HepG2 (cell line): ENCODE data around the gene FGF2. TPM values are rescaled to one million over a fixed set of nuclear protein-coding genes. Genes with fewer than 3 reads are reported as not detected.

Experiments used
- ATAC-seq: fragments of 200-7000 bp; cut with Tn5 transposase; 3 replicates; pipeline ENCODE4 v1.9.1; 2020; ENCODE audit warnings: mild to moderate bottlenecking, moderate library complexity
- BruUV-seq: library from RNA; stranded (reverse); fragments of 400-500 nt; replicated peaks from 2 replicates; lab custom pipeline; 2021; lab: Mats Ljungman, UMichigan
- CTCF ChIA-PET: fragments of 300-600 bp; formaldehyde crosslinking; extraction: SDS; loops from one replicate; lab custom pipeline; 2021; ENCODE audit warnings: low total read pairs, inconsistent platforms, low intra/inter-chr PET ratio; lab: Yijun Ruan, JAX
- POLR2A ChIA-PET: fragments of 350-600 bp; sonication (Branson Sonifier 250); formaldehyde crosslinking; loops from one replicate; lab custom pipeline; 2020; ENCODE audit warnings: antibody characterized with exemption, inconsistent platforms; lab: Yijun Ruan, JAX
- DNase-seq: peaks from one replicate; pipeline ENCODE4 v3.0.0-alpha.2; 2015; ENCODE audit warnings: low spot score
- FAIRE-seq: peaks from 3 replicates; lab custom pipeline; 2011; peaks lifted over from hg19 to GRCh38; lab: Jason Lieb, UNC
- H2AFZ ChIP-seq: one replicate; pipeline ENCODE4 v1.6.1; 2011; ENCODE audit warnings: low read length, inconsistent platforms
- H3K27ac ChIP-seq: fragments of 300-600 bp; 3 replicates; pipeline ENCODE4 v1.8.0; 2011; ENCODE audit warnings: mixed run types, mild to moderate bottlenecking, mixed read lengths, low read length, inconsistent platforms; ENCODE audit not compliant: insufficient read depth; ENCODE audit errors: extremely low read length
- H3K27me3 ChIP-seq, 2 experiments: fragments of 200-600 bp in 1 of 2; 2 replicates in 1 of 2; 3 replicates in 1 of 2; pipeline versions ENCODE4 v1.6.0 to v1.8.0; 2011; ENCODE audit warnings: low read length in 2 of 2, mild to moderate bottlenecking in 2 of 2, moderate library complexity in 2 of 2, inconsistent platforms in 1 of 2; ENCODE audit not compliant: insufficient read depth in 2 of 2, control insufficient read depth in 1 of 2
- H3K36me3 ChIP-seq, 2 experiments: fragments of 200-600 bp in 1 of 2; replicated peaks in 1 of 2; 2 replicates in 1 of 2; 3 replicates in 1 of 2; pipeline versions ENCODE4 v1.5.1 to v1.8.0; 2011; ENCODE audit warnings: low read length in 2 of 2, inconsistent platforms in 1 of 2; ENCODE audit not compliant: insufficient read depth in 2 of 2, control insufficient read depth in 1 of 2
- H3K4me1 ChIP-seq: 2 replicates; pipeline ENCODE4 v1.5.1; 2012; ENCODE audit warnings: low read length, inconsistent platforms; ENCODE audit not compliant: insufficient read depth
- H3K4me2 ChIP-seq: 2 replicates; pipeline ENCODE4 v1.6.0; 2011; ENCODE audit warnings: low read depth, low read length, inconsistent platforms
- H3K4me3 ChIP-seq, 3 experiments: fragments of 200-600 bp in 1 of 3; sonication (generic), shearing (Covaris generic) in 1 of 3; replicated peaks in 1 of 3; 2 replicates each; pipeline ENCODE4 v1.5.1; 2011 to 2016; ENCODE audit warnings: low read length in 3 of 3, inconsistent platforms in 2 of 3, low read depth in 2 of 3, mild to moderate bottlenecking in 2 of 3, control low read depth in 1 of 3, mixed read lengths in 1 of 3; ENCODE audit not compliant: insufficient read depth in 1 of 3
- H3K79me2 ChIP-seq: one replicate; pipeline ENCODE4 v1.6.1; 2011; ENCODE audit warnings: low read length, inconsistent platforms; ENCODE audit not compliant: insufficient read depth
- H3K9ac ChIP-seq: 2 replicates; pipeline ENCODE4 v1.6.0; 2011; ENCODE audit warnings: mild to moderate bottlenecking, low read depth, low read length, inconsistent platforms; ENCODE audit not compliant: insufficient read depth
- H3K9me3 ChIP-seq: 2 replicates; pipeline ENCODE4 v1.5.1; 2012; ENCODE audit warnings: mild to moderate bottlenecking, low read length
- H4K20me1 ChIP-seq: 2 replicates; pipeline ENCODE4 v1.6.0; 2011; ENCODE audit warnings: inconsistent platforms, mild to moderate bottlenecking, low read length, moderate library complexity; ENCODE audit not compliant: insufficient read depth
- ARNT2 ChIP-seq: sonication (generic); formaldehyde crosslinking; IDR thresholded peaks from 2 replicates; pipeline ENCODE4 v1.8.0; 2022; ENCODE audit warnings: mild to moderate bottlenecking, low read depth, missing genetic modification reagents, moderate library complexity
- ASH2L ChIP-seq: fragments of 300-600, 200-600 bp; sonication (generic); IDR thresholded peaks from 2 replicates; pipeline ENCODE4 v1.7.0; 2017; ENCODE audit warnings: low read depth, mild to moderate bottlenecking, moderate library complexity, mixed read lengths, low read length; ENCODE audit not compliant: insufficient read length
- ELF4 ChIP-seq: sonication (generic); formaldehyde crosslinking; IDR thresholded peaks from 2 replicates; pipeline ENCODE4 v1.5.0; 2020; ENCODE audit warnings: missing genetic modification reagents, mild to moderate bottlenecking, moderate library complexity, borderline replicate concordance
- FIP1L1 ChIP-seq: fragments of 200-400 bp; formaldehyde crosslinking; IDR thresholded peaks from 2 replicates; pipeline ENCODE4 v1.6.1; 2018; ENCODE audit warnings: low read depth, mild to moderate bottlenecking, low read length, moderate library complexity, borderline replicate concordance; ENCODE audit not compliant: insufficient read depth
- NFE2L2 ChIP-seq: fragments of 150-350 bp; IDR thresholded peaks from 2 replicates; pipeline ENCODE4 v1.6.1; 2014; ENCODE audit warnings: low read length
- ZNF432 ChIP-seq: sonication (generic); formaldehyde crosslinking; IDR thresholded peaks from 2 replicates; pipeline ENCODE4 v1.5.0; 2020; ENCODE audit warnings: missing genetic modification reagents, mild to moderate bottlenecking, borderline replicate concordance
- ZNF614 ChIP-seq: IDR thresholded peaks from 2 replicates; pipeline ENCODE4 v1.6.1; 2018; ENCODE audit warnings: missing biosample characterization, missing genetic modification reagents, inconsistent platforms, borderline replicate concordance
- ZNF713 ChIP-seq: sonication (generic); formaldehyde crosslinking; IDR thresholded peaks from 2 replicates; pipeline ENCODE4 v1.4.0; 2020; ENCODE audit warnings: mild to moderate bottlenecking, missing genetic modification reagents
- WGBS: methylation state at CpG from one replicate; pipeline ENCODE4 v1.1.6; 2017; ENCODE audit warnings: low lambda C conversion rate; 5-methylcytosine and 5-hydroxymethylcytosine counted together
- in situ Hi-C: cut with HindIII; loops from 2 replicates; pipeline ENCODE4 v1.10.0; 2017; ENCODE audit warnings: low pct_unique_long_range_greater_than_20kb; ENCODE audit not compliant: extremely low pct_ligation_motif_present
- intact Hi-C: fragments of 100-400 bp; cut with micrococcal nuclease; formaldehyde crosslinking; loops from one replicate; pipeline ENCODE4 v1.10.0; 2022; ENCODE audit not compliant: unreplicated experiment
- polyA plus RNA-seq, 8 experiments: library from polyadenylated mRNA; depleted of rRNA in 3 of 8; stranded (reverse) in 7 of 8; unstranded in 1 of 8; fragments of >200 nt; fragmentation: Illumina TruSeq in 4 of 8; extraction: Trizol in 4 of 8; gene quantifications; 2 replicates each; pipeline versions ENCODE4 v1.2.1 to v1.2.3, GENCODE V29; 2011 to 2016; ENCODE audit warnings: low read depth in 4 of 8, missing spikeins in 1 of 8, mixed read lengths in 1 of 8; ENCODE audit not compliant: insufficient read depth in 1 of 8
- total RNA-seq, 5 experiments: library from RNA; depleted of rRNA; stranded (reverse); fragments of >200 nt; fragmentation: Illumina TruSeq; extraction: Trizol; gene quantifications; 2 replicates each; pipeline ENCODE4 v1.2.3, GENCODE V29; 2016; ENCODE audit warnings: low read depth in 1 of 5
- TF ChIP-seq, protein P1 (sequence below): IDR thresholded peaks from 2 replicates; pipeline ENCODE4 v1.6.1; 2012; ENCODE audit warnings: low read length, improper control_type of control experiment
- TF ChIP-seq, protein P2 (sequence below): sonication (generic); formaldehyde crosslinking; conservative IDR thresholded peaks from 2 replicates; pipeline ENCODE4 v1.4.0; 2020; ENCODE audit warnings: mild to moderate bottlenecking, missing genetic modification reagents, moderate library complexity
- TF ChIP-seq, protein P3 (sequence below): sonication (generic); formaldehyde crosslinking; IDR thresholded peaks from 2 replicates; pipeline ENCODE4 v1.4.0; 2020; ENCODE audit warnings: mild to moderate bottlenecking, missing genetic modification reagents
- TF ChIP-seq, protein P4 (sequence below), 2 experiments: sonication (generic) in 1 of 2; formaldehyde crosslinking in 1 of 2; IDR thresholded peaks; 2 replicates each; pipeline versions ENCODE4 v1.5.1 to v1.6.1; 2011 to 2020; ENCODE audit warnings: borderline replicate concordance in 1 of 2, low read depth in 1 of 2, low read length in 1 of 2, mild to moderate bottlenecking in 1 of 2, missing genetic modification reagents in 1 of 2, moderate library complexity in 1 of 2
- TF ChIP-seq, protein P5 (sequence below): sonication (generic); formaldehyde crosslinking; IDR thresholded peaks from 2 replicates; pipeline ENCODE4 v1.8.0; 2022; ENCODE audit warnings: missing genetic modification reagents, low read depth, mild to moderate bottlenecking, borderline replicate concordance

Gene FGF2
- total and polyA plus RNA-seq, 2 of the 13 experiments (the other 11 are each of a cell fraction or from before 2014, with no cell fraction given): 0.01 to 0.02 TPM

DNA sequence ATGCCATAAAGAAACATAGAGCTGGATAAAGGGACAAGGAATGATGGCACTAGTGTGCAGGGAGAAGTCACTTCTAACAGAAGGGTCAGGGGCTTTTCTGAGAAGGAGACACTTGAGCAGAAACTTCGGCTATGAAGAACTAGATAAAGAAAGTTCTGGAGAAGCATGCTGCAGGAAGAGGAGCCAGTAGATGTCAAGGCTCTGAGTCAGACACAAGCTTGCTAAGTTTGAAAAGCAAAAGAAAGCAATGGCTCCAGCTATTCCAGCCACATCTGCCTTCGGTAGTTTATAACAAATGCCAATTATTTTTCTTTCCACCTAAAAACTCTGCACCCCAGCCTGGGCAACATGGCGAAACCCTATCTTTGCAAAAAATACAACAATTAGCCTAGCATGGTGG, 88.3 kb downstream of the FGF2 start:
- Histone ChIP-seq H3K4me1 (peaks cover 8% of the 10 kb centered on the region), H3K27ac (no peak overlapping the region), H3K9ac (no peak overlapping the region), H3K4me3 (no peak overlapping the region), H3K36me3 (no peaks in the 10 kb centered on the region; a peak in 2 of 5 replicates), H3K9me3 (no peaks in the 10 kb centered on the region), H4K20me1 (no peaks in the 10 kb centered on the region), H3K4me2 (no peak overlapping the region), H2AFZ (no peak overlapping the region), H3K27me3 (no peaks in the 10 kb centered on the region), H3K79me2 (no peaks in the 10 kb centered on the region)
- FAIRE-seq (no peak), ATAC-seq (no peak), DNase-seq (no peak)
- in situ Hi-C loops: loop anchor here (10.0 kb wide), 1 partner anchor 310 kb away; no protein-coding TSS in a partner anchor
- intact Hi-C loops: loop anchor here (1.0 to 5.0 kb wide), 4 partner anchors 88 to 313 kb away; partner anchors contain the start of genes BBS12 and FGF2
- BruUV-seq: no TSS peak
- ChIA-PET POLR2A (no interaction called here), CTCF (interaction anchor here (0.9 to 2.4 kb wide), 4 partner anchors 156 to 312 kb away, joined by 3 to 29 read pairs (median 4); partner anchors contain the start of gene BBS12)
- WGBS: 80% methylated on average over 3 of the region's 3 CpGs
- TF ChIP-seq ZNF614 (CRISPR knock-in tag): no peak
- TF ChIP-seq, protein P1, sequence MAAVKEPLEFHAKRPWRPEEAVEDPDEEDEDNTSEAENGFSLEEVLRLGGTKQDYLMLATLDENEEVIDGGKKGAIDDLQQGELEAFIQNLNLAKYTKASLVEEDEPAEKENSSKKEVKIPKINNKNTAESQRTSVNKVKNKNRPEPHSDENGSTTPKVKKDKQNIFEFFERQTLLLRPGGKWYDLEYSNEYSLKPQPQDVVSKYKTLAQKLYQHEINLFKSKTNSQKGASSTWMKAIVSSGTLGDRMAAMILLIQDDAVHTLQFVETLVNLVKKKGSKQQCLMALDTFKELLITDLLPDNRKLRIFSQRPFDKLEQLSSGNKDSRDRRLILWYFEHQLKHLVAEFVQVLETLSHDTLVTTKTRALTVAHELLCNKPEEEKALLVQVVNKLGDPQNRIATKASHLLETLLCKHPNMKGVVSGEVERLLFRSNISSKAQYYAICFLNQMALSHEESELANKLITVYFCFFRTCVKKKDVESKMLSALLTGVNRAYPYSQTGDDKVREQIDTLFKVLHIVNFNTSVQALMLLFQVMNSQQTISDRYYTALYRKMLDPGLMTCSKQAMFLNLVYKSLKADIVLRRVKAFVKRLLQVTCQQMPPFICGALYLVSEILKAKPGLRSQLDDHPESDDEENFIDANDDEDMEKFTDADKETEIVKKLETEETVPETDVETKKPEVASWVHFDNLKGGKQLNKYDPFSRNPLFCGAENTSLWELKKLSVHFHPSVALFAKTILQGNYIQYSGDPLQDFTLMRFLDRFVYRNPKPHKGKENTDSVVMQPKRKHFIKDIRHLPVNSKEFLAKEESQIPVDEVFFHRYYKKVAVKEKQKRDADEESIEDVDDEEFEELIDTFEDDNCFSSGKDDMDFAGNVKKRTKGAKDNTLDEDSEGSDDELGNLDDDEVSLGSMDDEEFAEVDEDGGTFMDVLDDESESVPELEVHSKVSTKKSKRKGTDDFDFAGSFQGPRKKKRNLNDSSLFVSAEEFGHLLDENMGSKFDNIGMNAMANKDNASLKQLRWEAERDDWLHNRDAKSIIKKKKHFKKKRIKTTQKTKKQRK: no peak
- no peak for TF ChIP-seq FIP1L1
- TF ChIP-seq, protein P2, sequence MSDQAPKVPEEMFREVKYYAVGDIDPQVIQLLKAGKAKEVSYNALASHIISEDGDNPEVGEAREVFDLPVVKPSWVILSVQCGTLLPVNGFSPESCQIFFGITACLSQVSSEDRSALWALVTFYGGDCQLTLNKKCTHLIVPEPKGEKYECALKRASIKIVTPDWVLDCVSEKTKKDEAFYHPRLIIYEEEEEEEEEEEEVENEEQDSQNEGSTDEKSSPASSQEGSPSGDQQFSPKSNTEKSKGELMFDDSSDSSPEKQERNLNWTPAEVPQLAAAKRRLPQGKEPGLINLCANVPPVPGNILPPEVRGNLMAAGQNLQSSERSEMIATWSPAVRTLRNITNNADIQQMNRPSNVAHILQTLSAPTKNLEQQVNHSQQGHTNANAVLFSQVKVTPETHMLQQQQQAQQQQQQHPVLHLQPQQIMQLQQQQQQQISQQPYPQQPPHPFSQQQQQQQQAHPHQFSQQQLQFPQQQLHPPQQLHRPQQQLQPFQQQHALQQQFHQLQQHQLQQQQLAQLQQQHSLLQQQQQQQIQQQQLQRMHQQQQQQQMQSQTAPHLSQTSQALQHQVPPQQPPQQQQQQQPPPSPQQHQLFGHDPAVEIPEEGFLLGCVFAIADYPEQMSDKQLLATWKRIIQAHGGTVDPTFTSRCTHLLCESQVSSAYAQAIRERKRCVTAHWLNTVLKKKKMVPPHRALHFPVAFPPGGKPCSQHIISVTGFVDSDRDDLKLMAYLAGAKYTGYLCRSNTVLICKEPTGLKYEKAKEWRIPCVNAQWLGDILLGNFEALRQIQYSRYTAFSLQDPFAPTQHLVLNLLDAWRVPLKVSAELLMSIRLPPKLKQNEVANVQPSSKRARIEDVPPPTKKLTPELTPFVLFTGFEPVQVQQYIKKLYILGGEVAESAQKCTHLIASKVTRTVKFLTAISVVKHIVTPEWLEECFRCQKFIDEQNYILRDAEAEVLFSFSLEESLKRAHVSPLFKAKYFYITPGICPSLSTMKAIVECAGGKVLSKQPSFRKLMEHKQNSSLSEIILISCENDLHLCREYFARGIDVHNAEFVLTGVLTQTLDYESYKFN (CRISPR knock-in tag): no peak
- TF ChIP-seq, protein P3, sequence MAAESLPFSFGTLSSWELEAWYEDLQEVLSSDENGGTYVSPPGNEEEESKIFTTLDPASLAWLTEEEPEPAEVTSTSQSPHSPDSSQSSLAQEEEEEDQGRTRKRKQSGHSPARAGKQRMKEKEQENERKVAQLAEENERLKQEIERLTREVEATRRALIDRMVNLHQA (CRISPR knock-in tag): no peak
- TF ChIP-seq NFE2L2: no peak
- no peak for TF ChIP-seq ZNF713 (CRISPR knock-in tag)
- TF ChIP-seq, protein P4, sequence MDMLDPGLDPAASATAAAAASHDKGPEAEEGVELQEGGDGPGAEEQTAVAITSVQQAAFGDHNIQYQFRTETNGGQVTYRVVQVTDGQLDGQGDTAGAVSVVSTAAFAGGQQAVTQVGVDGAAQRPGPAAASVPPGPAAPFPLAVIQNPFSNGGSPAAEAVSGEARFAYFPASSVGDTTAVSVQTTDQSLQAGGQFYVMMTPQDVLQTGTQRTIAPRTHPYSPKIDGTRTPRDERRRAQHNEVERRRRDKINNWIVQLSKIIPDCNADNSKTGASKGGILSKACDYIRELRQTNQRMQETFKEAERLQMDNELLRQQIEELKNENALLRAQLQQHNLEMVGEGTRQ (IDR thresholded peaks at IDR 0.05; ENCODE audit: low read depth, low read length): no peak
- TF ChIP-seq, protein P4 (CRISPR knock-in tag; IDR thresholded peaks at IDR 0.05; ENCODE audit: borderline replicate concordance): no peak
- TF ChIP-seq, protein P5, sequence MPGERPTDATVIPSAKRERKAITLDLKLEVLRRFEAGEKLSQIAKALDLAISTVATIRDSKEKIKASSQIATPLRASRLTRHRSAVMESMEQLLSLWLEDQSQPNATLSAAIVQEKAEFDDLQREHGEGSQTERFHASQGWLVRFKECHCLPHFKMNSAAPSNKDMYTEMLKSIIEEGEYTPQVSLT (CRISPR knock-in tag): no peak
- no peak for TF ChIP-seq ARNT2
- TF ChIP-seq ZNF432 (CRISPR knock-in tag): no peak
- no peak for TF ChIP-seq ELF4
- no peak for TF ChIP-seq ASH2L
